Measurements from ENCODE around the gene SUN2. TPM values are rescaled to one million over a fixed set of nuclear protein-coding genes. Genes with fewer than 3 reads are reported as not detected.
A peak's percentile ranks its signal among the peaks of the same experiment; 100 is the strongest.

The SUN2 gene
- total RNA-seq, 6 experiments from 2014 or later: 104 to 174 (median 144) TPM

DNA sequence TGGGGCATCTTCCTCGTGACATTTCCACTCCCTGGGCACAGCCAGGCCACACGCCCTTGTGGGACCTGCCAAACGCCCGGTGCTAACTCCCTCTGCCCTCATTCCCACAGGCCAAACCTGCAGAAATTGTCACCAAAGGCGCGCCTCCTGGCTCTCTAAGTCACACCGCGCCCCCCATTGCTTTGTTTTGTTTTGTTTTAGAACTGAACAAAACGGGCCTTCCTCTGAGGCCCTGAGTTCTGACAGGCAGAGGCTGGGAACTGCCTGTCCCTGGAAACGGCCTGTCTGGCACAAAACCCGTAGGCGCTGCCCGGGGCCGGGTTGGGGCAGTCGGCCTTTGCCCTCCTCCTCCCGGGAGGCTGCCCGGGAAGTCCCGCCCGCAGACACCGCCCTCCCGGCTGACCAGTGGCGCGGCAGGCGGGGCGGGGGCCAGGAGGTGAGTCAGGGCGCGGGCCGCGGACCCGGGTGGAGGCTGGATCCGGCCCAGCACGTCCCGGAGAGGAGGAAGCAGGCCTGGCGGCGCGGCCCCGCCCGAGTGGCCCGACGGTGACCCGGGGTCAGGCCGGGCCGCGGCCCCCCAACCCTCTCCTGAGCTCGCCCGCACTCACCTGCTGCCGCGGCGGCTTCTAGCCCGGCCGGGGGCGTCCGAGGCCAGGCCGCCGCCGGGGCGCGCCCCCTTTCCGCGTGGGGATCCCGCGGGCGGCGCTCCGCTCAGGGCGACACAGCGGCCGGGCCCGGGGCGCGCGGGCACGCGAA is 465 bp downstream of the SUN2 start:
- Histone ChIP-seq H3K4me3 (peak overlapping the region; percentile 62 to 69 (median 62)), H3K27ac (peak overlapping the region; percentile 92 to 100 (median 99)), H3K9me3 (no peaks in the 10 kb centered on the region), H3K36me3 (peaks cover 0 to 27% (median 19%) of the 10 kb centered on the region in 4 donors), H3K27me3 (no peaks in the 10 kb centered on the region), H3K4me1 (peaks cover 0 to 43% (median 5%) of the 10 kb centered on the region in 4 donors)
- intact Hi-C loops (cut with DNase I): no loop called here
- 0% methylated on average over 11 of the region's 74 CpGs for WGBS (ENCODE audit: insufficient coverage, low coverage, low lambda C conversion rate, missing lambda C conversion rate)
- TF ChIP-seq POLR2A (IDR thresholded peaks at IDR 0.05): peak; percentile 89
- TF ChIP-seq, protein P1, sequence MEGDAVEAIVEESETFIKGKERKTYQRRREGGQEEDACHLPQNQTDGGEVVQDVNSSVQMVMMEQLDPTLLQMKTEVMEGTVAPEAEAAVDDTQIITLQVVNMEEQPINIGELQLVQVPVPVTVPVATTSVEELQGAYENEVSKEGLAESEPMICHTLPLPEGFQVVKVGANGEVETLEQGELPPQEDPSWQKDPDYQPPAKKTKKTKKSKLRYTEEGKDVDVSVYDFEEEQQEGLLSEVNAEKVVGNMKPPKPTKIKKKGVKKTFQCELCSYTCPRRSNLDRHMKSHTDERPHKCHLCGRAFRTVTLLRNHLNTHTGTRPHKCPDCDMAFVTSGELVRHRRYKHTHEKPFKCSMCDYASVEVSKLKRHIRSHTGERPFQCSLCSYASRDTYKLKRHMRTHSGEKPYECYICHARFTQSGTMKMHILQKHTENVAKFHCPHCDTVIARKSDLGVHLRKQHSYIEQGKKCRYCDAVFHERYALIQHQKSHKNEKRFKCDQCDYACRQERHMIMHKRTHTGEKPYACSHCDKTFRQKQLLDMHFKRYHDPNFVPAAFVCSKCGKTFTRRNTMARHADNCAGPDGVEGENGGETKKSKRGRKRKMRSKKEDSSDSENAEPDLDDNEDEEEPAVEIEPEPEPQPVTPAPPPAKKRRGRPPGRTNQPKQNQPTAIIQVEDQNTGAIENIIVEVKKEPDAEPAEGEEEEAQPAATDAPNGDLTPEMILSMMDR (IDR thresholded peaks at IDR 0.05): no peak
- ATAC-seq (peak; percentile 74 to 84 (median 78)), DNase-seq (peak; percentile 98 to 99 (median 98))

DNA sequence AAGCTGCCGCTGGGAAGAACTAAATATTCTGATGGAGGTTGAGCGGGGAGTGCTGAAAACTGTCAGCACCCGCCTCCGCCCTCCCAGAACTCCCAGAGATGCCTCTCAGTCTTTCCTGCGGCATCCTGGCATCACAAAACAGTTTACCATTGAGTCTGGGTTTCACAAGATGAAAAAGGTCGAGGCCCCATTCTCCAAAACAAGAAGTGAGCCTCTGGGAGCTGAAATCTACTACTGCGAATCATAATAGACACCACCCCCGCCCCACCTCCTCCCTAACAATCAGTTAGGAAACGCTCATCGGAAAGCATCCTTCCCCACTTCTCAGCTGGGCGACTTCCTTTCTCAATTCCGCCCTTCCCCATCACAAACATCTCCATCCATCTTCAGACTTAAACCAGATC is 1.0 kb downstream of the SUN2 start:
- peaks cover 0 to 33% (median 22%) of the 10 kb centered on the region in 4 donors for H3K36me3 ChIP-seq
- peak overlapping the region; percentile 62 to 69 (median 62) for H3K4me3 ChIP-seq
- TF ChIP-seq POLR2A (IDR thresholded peaks at IDR 0.05): no peak
- TF ChIP-seq, protein P1 (IDR thresholded peaks at IDR 0.05): no peak
- intact Hi-C loops (cut with DNase I): no loop called here
- DNase-seq (no peak), ATAC-seq (peak in 3 of 4 donors; percentile 2 to 12 (median 10))
- H3K27me3 ChIP-seq: no peaks in the 10 kb centered on the region
- H3K9me3 ChIP-seq: no peaks in the 10 kb centered on the region
- WGBS (ENCODE audit: insufficient coverage, low coverage, low lambda C conversion rate, missing lambda C conversion rate): 8% methylated on average over 10 of the region's 12 CpGs
- H3K4me1 ChIP-seq: peaks cover 0 to 43% (median 5%) of the 10 kb centered on the region in 4 donors
- H3K27ac ChIP-seq: peak overlapping the region; percentile 92 to 100 (median 99)

GRCh38 chr22:38753948-38754750 is 1.6 kb downstream of the SUN2 start:
- peaks cover 0 to 43% (median 5%) of the 10 kb centered on the region in 4 donors for H3K4me1 ChIP-seq
- H3K27me3 ChIP-seq: no peaks in the 10 kb centered on the region
- TF ChIP-seq, protein P1 (IDR thresholded peaks at IDR 0.05): no peak
- peak; percentile 46 for TF ChIP-seq POLR2A (IDR thresholded peaks at IDR 0.05)
- H3K9me3 ChIP-seq: no peaks in the 10 kb centered on the region
- H3K4me3 ChIP-seq: peak overlapping the region; percentile 62 to 69 (median 62)
- ATAC-seq (peak; percentile 61 to 69 (median 64)), DNase-seq (peak; percentile 68 to 88 (median 80))
- intact Hi-C loops (cut with DNase I): no loop called here
- H3K27ac ChIP-seq: peak overlapping the region; percentile 92 to 100 (median 99)
- peaks cover 0 to 39% (median 25%) of the 10 kb centered on the region in 4 donors for H3K36me3 ChIP-seq
- 3% methylated on average over 8 of the region's 12 CpGs for WGBS (ENCODE audit: insufficient coverage, low coverage, low lambda C conversion rate, missing lambda C conversion rate)

- TF ChIP-seq, protein P1 (IDR thresholded peaks at IDR 0.05): no peak
- TF ChIP-seq POLR2A (IDR thresholded peaks at IDR 0.05): no peak
- Histone ChIP-seq H3K27ac (peak overlapping the region; percentile 11 to 100 (median 99)), H3K27me3 (no peaks in the 10 kb centered on the region), H3K4me3 (no peak overlapping the region), H3K9me3 (no peaks in the 10 kb centered on the region), H3K4me1 (peaks cover 0 to 47% (median 10%) of the 10 kb centered on the region in 4 donors), H3K36me3 (peaks cover 0 to 60% (median 36%) of the 10 kb centered on the region in 4 donors)
- peak in 1 of 3 donors; percentile 72 for DNase-seq
- ATAC-seq: no peak
- intact Hi-C loops (cut with DNase I): no loop called here
- 61% methylated on average over 8 of the region's 24 CpGs for WGBS (ENCODE audit: insufficient coverage, low coverage, low lambda C conversion rate, missing lambda C conversion rate)
These were observed 4.1 kb downstream of the SUN2 start for GRCh38 chr22:38751422-38752346.

Data from right lobe of liver (tissue), 6 donors.